Lower leg skin (tissue), 4 donors: ENCODE data around the gene CMTM1. TPM values are rescaled to one million over a fixed set of nuclear protein-coding genes. Genes with fewer than 3 reads are reported as not detected.

Experiments
- DNase-seq, 2 donors: peaks; one replicate each; pipeline ENCODE4 v3.0.0-alpha.2; 2019; ENCODE audit warnings: low spot score in 2 of 2
- H3K4me3 ChIP-seq: fragments of 200-600 bp; sonication (generic); 2 replicates; pipeline ENCODE4 v1.5.1; 2017; ENCODE audit warnings: mild to moderate bottlenecking, low read depth; ENCODE audit not compliant: poor library complexity, severe bottlenecking
- CTCF ChIP-seq, 3 donors: fragments of 450-650 bp; IDR thresholded peaks; one replicate each; pipeline ENCODE4 v1.5.1; 2016; ENCODE audit warnings: antibody characterized with exemption in 3 of 3, mild to moderate bottlenecking in 3 of 3, moderate library complexity in 2 of 3
- POLR2A ChIP-seq, 2 donors: fragments of 450-650 bp; IDR thresholded peaks; one replicate each; pipeline ENCODE4 v1.6.1; 2016 to 2017; ENCODE audit warnings: antibody characterized with exemption in 2 of 2, mild to moderate bottlenecking in 1 of 2, moderate library complexity in 1 of 2
- WGBS, 2 donors: methylation state at CpG; one replicate each; pipeline ENCODE4 v1.1.5; 2018; 5-methylcytosine and 5-hydroxymethylcytosine counted together
- intact Hi-C: fragments of 100-400 bp; cut with DNase I; formaldehyde crosslinking; loops from one replicate; pipeline ENCODE4 v1.15.0; 2023; ENCODE audit warnings: low total_unique reads
- total RNA-seq, 4 donors: library from RNA; depleted of rRNA; stranded (reverse); fragments of >200 nt; gene quantifications; one replicate each; pipeline ENCODE4 v1.1.0, GENCODE V29; 2016

The CMTM1 gene
- total RNA-seq, 4 donors from 2014 or later = 0.39 to 2.1 (median 1.9) TPM; not detected in 1

DNA sequence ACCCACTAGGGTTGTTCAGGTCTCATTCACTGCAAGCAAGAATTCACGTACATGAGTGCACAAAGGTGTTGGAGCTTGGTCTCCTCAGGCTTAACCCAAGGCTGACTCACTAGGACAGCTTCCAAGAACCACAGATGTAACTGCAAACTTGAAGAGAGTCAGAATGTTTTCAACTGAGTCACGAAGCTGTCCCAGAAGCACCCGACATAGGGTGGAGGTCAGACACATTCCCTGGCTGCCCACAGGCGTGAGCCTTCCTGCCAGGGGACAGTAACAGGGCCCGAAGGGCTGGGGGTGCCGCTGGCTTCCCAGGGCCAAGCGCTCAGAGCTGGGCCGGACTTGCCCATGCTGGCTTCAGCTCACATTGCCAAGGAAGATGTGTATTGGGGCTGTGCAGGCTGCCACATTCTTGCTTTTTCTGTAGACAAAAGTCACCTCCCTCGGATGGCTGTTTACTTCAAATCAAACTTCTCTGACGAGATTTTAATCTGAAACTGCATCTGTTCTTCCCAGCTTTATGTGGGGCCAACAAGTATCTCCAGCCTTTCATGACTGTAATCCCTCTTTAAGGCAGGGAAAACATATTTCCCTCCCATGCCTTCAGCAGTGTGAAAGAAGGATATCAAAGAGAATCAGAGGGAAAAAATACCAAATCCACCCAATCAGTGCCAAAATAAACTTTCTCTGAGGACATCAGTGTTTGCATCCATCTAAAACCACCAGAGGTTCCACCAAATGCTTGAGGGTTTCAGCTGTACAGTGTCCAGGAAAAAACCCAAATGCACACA lies 52.5 kb downstream of the CMTM1 start:
- 23 to 36% methylated on average over 10 of the region's 10 CpGs for WGBS, 2 donors
- intact Hi-C loops = loop anchor here (10.0 kb wide), 1 partner anchor 214 kb away; no protein-coding TSS in a partner anchor
- no peak for TF ChIP-seq POLR2A (IDR thresholded peaks at IDR 0.05)
- no peak for TF ChIP-seq CTCF (IDR thresholded peaks at IDR 0.05)
- DNase-seq = no peak
- no peak overlapping the region for H3K4me3 ChIP-seq

GRCh38 chr16:66619534-66620428 lies 53.5 kb downstream of the CMTM1 start:
- H3K4me3 ChIP-seq = no peak overlapping the region
- no peak for DNase-seq
- no peak for TF ChIP-seq POLR2A (IDR thresholded peaks at IDR 0.05)
- no peak for TF ChIP-seq CTCF (IDR thresholded peaks at IDR 0.05)
- intact Hi-C loops = loop anchor here (10.0 kb wide), 1 partner anchor 215 kb away; no protein-coding TSS in a partner anchor
- 61 to 67% methylated on average over 12 of the region's 12 CpGs for WGBS, 2 donors

DNA sequence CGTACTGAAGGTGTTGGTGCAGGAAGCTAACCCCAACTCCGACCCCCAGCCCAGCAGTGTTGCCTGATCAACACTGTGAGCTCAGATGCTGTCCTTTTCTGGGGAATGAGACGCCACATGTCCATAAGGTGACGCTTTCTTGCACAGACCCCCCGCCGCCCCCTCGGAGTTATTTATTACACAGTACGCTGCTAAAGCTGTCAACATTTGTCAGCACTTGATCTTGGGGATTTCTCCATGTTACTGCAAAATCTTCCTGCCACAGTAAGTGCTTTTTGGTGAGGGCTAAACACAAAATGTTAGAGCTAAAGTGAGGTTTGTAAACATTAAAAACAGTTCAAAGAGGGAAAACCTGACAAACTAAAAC lies 54.2 kb downstream of the CMTM1 start:
- no peak for DNase-seq
- no peak overlapping the region for H3K4me3 ChIP-seq
- TF ChIP-seq CTCF (IDR thresholded peaks at IDR 0.05) (no peak), POLR2A (IDR thresholded peaks at IDR 0.05) (no peak)
- 86 to 90% methylated on average over 8 of the region's 8 CpGs for WGBS, 2 donors
- intact Hi-C loops = no loop called here

DNA sequence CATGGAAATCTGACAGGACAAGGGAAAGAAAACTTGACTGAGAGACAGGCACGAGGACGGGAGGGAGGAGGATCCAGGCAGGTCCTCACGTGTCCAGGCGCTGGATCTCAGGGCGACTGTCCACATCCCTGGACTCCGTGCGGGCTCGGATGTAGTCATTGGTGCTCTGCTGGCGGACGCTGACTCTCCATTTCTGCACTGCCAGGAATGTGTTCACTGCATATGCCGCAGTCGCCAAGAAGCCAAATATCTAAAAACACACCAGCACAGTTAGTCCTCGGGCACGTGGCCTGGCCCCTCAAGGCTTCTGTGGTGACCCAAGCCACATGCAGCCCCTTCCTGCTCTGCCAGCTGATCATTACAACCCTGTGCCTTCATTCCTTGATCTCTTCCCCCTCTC lies 55.7 kb downstream of the CMTM1 start:
- intact Hi-C loops = no loop called here
- DNase-seq = peak in 1 of 2 donors; percentile 82
- TF ChIP-seq POLR2A (IDR thresholded peaks at IDR 0.05) (no peak), CTCF (IDR thresholded peaks at IDR 0.05) (no peak)
- H3K4me3 ChIP-seq = no peak overlapping the region
- WGBS, 2 donors = 90 to 91% methylated on average over 14 of the region's 14 CpGs

GRCh38 chr16:66622863-66623262 lies 56.6 kb downstream of the CMTM1 start:
- DNase-seq = peak in 1 of 2 donors; percentile 59
- 78% methylated on average over 3 of the region's 3 CpGs for WGBS, 2 donors
- intact Hi-C loops = no loop called here
- no peak overlapping the region for H3K4me3 ChIP-seq
- TF ChIP-seq POLR2A (IDR thresholded peaks at IDR 0.05) (no peak), CTCF (IDR thresholded peaks at IDR 0.05) (no peak)
